NCI-H82 (cell line): ENCODE results near the gene AXL.
"Not testable (repeated sequence)": the region's sequence is repeated elsewhere in the genome, so short reads cannot be mapped to it uniquely, and the experiment has no call there.

Source experiments
- DNase-seq: peaks from one replicate; lab custom pipeline; 2025; lab: John Stamatoyannopoulos, UW

Gene AXL

DNA sequence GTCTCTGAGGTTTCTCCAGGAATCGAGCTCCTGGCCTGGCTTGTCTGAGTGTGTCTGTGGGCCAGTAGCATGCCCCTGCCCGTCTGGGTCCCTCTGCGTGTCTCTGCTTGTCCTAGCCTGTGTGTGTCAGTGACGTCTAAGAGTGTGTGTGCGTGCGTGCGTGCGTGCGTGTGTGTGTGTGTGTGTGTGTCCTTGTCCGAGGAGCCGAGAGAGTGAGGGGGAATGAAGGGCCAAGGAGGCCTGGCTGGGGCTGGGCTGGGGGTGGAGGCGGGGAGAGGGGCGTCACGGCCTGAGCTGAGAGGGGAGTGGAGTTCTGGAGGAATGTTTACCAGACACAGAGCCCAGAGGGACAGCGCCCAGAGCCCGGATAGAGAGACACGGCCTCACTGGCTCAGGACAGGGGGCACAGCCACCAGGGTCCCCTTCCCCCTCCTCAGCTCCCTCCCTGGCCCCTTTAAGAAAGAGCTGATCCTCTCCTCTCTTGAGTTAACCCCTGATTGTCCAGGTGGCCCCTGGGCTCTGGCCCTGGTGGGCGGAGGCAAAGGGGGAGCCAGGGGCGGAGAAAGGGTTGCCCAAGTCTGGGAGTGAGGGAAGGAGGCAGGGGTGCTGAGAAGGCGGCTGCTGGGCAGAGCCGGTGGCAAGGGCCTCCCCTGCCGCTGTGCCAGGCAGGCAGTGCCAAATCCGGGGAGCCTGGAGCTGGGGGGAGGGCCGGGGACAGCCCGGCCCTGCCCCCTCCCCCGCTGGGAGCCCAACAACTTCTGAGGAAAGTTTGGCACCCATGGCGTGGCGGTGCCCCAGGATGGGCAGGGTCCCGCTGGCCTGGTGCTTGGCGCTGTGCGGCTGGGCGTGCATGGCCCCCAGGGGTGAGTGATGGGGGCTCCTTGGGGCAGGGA is at the start of gene AXL:
TSS of gene AXL (plus strand) at position 609 of the 893 bp plus-strand sequence. CDS start at position 779, 170 bp downstream.
- DNase-seq = no peak

DNA sequence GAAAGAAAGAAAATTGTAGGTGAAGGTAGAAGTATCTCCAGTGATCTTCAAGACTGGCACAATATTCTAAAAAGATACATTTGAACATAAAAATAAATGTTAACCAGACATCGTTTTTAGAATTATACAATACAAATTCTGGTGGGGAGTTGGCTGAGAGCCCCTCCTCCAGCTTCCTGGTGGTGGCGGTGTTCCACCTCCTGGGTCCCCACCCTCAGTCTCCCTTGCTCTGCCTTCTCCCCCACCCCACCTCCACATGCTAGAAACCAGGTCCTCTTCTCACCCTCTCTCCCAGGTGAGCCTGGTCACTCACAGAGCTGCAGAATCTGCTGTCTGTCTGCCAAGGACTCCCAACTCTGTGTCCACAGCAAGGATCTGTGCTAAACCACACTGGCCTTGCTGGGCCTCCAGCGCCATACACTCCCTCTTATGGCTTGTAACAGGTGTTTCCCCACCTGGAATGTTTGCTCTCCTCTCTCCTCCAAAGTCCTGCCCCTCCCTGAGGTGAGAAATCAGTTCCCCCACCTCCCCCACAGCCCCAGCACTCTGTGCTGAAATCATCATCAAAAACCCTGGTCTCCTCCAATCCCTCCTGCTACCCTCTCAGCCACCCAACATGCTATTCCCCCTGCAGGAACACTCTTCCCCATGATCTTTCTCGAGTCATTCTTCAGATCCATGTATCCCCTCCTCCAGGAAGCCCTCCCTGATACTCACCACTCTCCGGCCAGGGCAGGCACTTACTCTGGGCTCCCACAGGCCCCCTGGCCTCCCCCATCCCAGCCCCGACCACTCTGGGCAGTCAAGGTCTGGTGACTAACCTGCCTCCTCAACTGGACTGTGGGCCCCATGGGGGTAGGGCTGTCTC is 46.5 kb upstream of the AXL start:
- DNase-seq = no peak

DNA sequence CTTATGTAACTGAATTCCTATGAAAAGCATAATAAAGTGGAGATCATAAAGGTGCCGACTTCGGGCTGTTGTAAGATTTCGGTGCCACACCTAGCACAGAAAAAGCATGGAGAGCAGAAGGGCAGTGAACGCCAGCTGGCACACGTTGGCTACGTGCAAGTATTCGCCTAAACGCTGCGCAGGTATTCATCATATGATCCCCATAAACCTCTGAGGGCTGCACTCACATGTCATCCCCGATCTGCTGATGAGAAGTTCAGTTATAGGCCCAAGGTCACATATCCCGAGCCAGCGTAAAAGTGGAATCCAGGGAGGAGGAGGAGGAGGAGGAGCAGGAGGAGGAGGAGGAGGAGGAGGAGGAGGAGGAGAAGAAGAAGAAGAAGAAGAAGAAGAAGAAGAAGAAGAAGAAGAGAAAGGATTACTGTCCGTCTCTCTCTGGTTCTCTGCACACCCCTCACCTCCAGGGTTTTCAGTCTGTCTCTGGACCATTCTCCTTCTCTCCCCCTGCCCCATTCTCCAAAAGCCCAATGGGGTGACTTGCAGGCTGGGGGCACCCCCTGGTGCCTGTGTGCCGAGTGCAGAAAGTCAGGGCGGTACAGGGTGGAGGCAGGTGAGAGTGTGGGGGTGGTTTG is 44.6 kb upstream of the AXL start:
- DNase-seq = no peak

DNA sequence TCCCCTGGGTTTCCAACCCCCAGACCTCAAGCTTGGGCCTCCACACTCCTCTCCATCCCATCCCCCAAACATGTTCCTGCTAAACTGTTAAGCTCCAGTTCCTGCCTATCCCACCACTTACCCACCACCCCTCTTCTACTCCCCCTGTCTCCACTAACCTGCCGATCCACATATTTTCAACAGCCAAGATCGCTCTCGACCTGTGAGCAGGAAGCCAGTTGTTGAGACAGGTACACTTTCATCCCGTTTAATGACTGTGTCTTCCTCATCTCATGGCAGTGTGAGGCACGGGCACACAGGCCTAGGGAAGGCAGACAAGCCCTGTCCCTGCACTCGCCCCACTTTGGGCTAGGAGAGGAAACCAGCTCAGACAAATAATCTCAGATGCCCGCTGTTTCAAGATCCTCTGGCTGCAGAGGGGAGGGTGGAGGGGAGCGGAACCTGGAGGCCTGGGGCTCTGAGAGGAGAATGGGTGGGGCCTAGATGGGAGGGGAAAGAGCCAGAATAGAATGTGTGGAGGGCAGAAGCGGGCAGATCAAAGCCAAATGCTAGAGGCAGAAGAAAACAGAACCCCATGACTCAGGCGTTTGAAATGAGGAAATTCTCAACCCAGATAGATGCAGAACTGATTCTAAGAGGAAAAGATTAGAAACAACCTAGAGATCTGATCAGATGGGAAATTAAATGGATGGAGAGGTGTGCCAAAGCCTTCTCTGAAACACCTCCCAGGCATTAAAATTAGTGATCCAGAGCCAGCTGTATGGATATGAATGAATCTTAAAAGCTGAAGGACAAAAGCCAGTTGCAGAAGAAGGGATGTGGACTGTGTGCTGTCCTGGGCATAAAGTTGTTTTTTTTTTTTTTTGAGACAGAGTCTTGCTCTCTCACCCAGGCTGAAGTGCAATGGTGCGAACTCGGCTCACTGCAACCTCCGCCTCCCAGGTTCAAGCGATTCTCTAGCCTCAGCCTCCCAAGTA is 42.9 kb upstream of the AXL start:
- peak; percentile 26 for DNase-seq

DNA sequence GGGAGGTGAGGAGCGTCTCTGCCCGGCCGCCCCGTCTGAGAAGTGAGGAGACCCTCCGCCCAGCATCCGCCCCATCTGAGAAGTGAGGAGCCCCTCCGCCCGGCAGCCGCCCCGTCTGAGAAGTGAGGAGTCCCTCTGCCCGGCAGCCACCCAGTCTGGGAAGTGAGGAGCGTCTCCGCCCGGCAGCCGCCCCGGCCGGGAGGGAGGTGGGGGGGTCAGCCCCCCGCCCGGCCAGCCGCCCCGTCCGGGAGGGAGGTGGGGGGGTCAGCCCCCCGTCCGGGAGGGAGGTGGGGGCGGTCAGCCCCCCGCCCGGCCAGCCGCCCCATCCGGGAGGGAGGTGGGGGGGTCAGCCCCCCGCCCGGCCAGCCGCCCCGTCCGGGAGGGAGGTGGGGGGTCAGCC is 38.9 kb upstream of the AXL start:
- not testable (repeated sequence) for DNase-seq

DNA sequence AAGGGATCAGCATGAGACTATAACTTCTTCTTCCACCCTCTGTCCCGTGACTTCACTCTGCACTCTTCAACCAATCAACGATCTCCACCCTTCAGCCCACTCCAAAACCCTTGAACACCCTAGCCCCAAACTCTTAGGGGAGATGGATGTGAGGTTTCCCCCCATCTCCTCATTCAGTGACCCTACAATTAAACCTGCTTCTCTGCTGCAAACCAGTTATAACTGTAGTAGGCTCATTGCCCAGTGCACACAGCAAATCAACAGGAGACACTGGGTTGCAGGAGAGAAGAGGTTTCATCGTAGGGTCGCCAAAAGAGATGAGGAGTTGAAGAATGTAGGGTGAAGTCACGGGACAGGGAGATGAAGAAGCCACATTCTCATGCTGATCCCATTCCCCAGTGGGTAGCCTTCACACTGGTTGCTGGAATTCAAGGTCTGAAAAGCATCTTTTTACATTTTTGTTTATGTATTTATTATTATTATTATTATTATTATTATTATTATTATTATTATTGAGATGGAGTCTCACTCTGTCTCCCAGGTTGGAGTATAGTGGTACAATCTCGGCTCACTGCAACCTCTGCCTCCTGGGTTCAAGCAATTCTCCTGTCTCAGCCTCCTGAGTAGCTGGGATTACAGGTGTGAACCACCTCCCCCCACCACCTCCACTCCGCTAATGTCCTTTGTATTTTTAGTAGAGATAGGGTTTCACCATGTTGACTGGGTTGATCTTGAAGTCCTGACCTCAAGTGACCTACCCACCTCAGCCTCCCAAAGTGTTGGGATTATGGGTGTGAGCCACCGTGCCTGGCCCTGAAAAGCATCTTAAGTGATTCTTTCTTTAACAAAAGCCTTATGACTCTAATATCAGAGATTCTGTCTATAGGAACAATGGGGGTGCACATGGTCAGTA is 31.8 kb upstream of the AXL start:
- no peak for DNase-seq

DNA sequence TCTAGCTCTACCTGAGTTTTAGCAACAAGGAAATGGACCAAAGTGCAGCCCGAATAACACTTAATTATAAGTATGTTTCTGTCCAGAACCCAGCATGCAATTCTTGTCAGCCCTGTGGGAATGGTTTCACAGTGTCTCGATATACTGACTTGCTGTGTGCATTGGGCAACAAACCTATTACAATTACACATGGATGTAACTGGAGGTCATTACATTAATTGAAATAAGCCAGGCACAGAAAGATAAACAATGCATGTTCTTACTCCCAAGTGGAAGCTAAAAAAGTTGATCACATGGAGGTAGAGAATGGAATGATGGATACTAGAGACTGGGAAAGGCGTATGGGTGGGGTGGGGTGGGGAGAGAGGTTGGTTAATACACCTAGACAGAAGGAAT is 31.1 kb upstream of the AXL start:
- no peak for DNase-seq

DNA sequence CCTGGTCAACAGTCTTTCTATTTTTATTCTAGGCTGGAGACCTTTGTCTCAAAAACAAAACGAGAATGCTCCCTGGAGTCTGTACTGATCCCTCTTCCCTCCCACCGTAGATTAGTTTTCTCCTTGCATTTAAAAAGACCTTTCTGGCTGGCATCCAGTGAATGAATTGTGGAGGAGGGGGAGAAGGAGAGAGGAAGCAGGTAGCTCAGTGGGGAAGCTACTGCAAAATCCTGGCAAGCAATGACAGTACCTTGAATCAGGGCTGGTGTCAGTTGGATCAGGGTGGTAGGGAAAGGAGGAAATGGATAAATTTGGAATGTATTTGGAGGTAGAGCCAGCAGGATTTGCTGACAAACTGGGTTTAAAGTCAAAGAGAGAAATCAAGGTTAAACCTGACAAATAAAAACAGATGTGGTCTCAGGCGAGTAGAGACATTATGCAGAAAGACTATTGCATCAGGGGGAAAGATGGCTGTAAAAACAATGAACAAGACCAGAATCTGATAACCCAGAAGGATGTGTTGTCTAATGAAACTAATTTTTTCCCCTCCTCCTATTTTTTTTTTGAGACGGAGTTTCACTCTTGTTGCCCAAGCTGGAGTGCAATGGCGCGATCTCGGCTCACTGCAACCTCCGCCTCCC is 29.5 kb upstream of the AXL start:
- no peak for DNase-seq

DNA sequence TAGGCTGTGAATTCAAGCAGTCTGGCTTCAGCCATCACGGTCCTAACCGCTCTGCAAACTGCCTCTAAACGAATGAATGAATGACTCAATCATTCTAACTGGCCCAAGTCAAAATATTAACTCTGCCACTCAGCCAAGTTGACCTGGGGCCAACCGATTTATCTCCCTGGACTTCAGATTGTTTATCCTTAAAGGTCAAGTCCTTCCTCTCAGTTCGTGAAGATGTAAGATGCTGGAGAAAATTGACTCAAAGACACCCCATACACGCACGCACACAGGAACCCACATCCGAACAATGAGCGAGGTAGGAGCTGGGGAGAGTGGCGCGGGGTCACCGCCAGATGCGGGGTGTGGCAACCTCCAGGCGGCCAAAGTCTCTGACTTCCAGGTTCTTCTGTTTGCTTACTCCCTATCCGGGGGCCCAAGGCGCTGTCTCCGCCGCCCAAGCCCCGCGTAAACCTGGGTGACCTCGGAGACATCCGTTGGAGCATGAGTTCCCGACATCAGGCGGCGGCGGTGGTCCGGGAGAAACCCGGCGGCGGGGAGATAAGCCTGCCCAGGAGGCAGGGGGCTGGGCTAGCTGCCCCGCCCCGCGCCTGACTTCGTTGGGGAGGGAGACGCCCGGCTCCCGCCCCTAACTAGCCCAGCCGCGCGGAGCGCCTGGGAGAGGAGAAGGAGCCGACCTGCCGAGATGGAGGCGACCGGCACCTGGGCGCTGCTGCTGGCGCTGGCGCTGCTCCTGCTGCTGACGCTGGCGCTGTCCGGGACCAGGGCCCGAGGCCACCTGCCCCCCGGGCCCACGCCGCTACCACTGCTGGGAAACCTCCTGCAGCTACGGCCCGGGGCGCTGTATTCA is 26.2 kb upstream of the AXL start, which contains the start of gene CYP2S1:
TSS of gene CYP2S1 (plus strand) at position 646 of the 856 bp plus-strand sequence. CDS start at position 692, 46 bp downstream.
- peak; percentile 23 for DNase-seq

DNA sequence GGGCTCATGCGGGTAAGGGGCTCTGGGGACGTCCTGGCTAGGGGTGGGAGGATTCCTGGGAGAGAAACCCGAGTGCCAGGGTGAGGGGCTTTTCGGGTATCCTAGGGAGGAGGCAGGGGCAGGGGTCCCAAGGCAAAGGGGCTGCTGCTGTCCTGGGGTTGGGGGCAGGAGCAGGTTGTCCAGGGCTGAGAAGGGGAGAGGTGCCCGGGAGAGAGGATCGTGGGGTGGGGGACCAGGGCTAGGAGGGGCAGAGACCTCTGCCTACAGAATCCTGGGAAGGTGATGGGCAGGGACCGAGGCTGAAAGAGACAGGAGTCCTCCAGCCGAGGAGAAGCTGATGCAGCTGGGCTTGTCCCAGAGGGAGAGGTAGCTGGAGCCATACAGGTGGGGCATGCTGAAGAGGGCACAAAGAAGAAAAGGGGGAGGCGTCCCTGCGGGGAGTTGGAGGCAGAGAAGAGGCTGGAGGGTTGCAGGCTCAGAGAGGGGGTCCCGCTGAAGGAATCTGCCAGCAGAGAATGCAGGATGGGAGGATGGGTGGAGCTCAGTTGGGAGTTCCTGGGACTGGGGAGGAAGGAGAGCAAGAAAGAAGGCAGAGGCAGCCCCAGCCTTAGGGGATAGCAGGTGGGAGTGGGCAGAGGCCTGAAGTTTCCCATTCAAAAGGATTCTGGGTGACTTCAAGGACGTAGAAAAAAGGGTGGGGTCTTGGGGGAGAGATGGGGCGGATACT is 25.4 kb upstream of the AXL start:
- DNase-seq = no peak

DNA sequence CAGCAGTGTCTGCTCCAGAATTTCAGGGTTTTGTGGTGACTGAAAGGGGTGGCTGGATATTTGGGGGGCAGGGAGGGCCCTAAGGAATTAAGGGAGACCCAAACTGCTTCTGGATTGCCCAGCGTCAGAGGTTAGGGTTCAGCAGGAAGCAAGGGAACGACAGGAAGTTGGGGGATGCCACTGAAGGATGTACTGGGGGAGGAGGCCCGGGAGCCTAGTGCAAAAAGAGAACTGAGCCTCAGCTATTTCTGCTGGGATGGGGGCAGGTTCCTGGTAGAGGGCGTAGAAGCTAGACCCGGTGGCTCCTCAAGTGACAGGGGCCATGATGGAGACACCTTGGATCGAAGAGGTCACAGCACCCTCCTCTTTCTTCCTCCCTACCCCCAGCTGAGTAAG is 24.9 kb upstream of the AXL start:
- DNase-seq = no peak

DNA sequence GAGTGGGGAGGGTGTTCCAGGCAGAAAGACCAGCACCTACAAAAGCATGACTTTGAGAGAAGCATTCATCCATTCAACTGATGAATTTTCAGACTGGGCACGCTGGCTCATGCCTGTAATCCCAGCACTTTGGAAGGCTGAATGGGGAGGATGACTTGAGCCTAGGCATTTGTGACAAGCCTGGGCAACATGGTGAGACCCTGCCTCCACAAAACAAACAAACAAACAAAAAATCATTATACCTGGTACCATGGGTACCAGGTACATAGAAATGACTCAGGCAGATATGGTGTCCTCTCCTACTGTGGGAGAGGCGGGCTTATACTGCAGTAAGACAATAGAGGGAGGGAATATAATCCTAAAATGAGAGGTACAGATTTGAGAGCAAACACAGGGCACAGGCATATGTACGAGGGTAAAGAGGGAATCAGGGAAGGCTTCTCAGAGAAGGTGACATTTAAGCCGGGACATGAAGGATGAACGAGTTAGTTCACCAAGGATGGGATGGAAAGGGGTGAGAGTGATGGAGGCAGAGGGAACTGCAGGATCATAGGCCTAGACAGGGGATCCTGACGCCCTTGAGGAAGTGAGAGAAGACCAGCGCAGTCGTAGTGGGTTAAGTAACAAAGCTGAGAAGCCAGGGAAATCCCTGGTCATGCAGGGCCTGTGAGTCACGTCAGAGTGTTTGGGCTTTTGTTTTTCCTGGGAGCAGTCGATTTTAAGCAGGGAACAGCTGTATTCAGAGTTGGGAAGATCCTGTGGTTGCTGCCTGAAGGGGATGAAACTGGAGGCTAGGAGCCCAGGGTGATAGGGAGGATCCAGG is 23.1 kb upstream of the AXL start:
- DNase-seq = no peak

DNA sequence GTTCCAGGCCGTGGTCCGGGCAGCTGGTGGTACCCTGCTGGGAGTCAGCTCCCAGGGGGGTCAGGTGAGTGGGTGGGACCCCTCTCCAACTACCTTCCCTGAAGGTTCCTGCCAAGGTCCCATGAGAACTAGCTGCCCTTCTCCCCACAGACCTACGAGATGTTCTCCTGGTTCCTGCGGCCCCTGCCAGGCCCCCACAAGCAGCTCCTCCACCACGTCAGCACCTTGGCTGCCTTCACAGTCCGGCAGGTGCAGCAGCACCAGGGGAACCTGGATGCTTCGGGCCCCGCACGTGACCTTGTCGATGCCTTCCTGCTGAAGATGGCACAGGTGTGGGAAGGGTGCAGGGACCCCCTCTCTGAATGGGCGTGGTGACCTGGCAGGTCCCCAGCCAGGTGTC is 20.5 kb upstream of the AXL start:
- DNase-seq = no peak

DNA sequence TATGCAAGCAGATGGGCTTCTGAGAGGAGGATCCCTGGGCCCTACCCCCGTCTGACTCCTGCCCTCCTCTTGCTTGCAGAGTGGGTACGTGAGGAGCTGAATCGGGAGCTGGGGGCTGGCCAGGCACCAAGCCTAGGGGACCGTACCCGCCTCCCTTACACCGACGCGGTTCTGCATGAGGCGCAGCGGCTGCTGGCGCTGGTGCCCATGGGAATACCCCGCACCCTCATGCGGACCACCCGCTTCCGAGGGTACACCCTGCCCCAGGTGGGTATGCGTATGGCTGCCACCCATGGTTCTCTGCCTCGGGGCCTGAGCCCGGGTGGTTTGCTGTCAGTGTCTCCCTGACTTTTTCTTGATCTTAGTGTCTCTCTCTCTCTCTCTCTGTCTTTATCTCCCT is 15.7 kb upstream of the AXL start:
- DNase-seq = no peak

DNA sequence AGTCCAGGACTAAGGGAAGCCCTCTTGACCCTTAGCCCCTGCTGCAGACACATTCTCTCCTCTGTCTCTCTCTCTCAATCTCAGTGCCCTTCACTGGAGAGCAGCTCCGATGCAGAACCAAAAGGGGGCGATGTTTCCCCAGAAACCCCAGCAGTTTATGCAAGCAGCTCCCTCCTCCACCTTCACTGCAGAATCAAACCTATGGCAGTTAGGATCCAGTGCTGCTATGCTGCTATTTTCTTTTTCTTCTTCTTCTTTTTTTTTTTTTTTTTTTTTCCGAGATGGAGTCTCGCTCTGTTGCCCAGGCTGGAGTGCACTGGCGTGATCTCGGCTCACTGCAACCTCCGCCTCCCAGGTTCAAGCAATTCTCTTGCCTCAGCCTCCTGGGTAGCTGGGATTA is 14.7 kb upstream of the AXL start:
- DNase-seq = peak; percentile 84

DNA sequence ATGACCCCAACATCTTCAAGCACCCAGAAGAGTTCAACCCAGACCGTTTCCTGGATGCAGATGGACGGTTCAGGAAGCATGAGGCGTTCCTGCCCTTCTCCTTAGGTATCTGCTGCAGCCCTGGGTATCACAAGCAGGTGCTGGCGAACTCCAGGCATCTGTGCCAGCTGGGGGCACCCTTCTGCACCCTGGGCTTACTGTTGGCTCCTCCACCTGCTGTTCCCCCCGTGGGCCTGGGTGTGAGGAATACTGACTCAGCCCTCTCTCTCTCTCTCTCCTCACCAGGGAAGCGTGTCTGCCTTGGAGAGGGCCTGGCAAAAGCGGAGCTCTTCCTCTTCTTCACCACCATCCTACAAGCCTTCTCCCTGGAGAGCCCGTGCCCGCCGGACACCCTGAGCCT is 13.0 kb upstream of the AXL start:
- no peak for DNase-seq

DNA sequence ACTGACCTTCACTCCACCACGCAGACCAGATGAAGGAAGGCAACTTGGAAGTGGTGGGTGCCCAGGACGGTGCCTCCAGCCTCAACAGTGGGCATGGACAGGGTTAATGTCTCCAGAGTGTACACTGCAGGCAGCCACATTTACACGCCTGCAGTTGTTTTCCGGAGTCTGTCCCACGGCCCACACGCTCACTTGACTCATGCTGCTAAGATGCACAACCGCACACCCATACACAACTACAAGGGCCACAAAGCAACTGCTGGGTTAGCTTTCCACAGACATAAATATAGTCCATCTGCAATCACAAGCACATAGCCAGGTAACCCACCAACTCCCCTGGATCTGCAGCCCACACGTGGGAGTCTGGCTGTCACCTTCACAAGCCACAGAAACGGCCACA is 12.6 kb upstream of the AXL start:
- DNase-seq = no peak
